GM18502 (cell line): Measurements from ENCODE around the gene MYH10.
"Not testable (repeated sequence)": the region's sequence is repeated elsewhere in the genome, so short reads cannot be mapped to it uniquely, and the experiment has no call there.

Experiments
- ATAC-seq: cut with Tn5 transposase; IDR thresholded peaks from one replicate; pipeline ENCODE4 v1.9.1; 2021; ENCODE audit warnings: mild to moderate bottlenecking; ENCODE audit not compliant: unreplicated experiment, poor library complexity

The MYH10 gene

GRCh38 chr17:8630227-8630801 is at the start of gene MYH10:
MYH10 (minus strand) TSS chr17:8630725; CDS start chr17:8623246, 7,479 bp downstream.
- no peak for ATAC-seq

- ATAC-seq, result no peak
Measured at GRCh38 chr17:8679126-8679525, 48.6 kb upstream of the MYH10 start.

DNA sequence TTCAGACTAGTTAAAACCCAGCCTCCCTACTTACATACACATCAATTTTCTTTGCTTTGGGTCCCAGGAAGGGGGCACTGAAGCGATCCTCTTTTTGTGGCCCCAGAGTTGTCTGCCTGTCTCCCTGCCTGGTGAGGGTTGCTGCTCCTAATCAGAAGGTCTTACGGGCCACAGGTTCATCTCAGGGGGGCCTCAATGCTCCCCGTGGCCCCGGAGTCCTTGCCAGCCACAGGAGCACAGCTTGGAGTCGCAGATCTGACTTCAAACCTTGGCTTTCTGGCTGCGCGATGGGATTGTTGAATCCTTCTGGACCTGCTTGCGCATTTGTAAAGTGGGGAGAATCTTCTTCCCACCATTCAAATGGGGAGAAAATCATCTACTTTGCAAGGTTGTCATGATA is 44.8 kb upstream of the MYH10 start:
- ATAC-seq, result no peak

- ATAC-seq, result no peak
Measured at GRCh38 chr17:8674344-8675305, 44.1 kb upstream of the MYH10 start.

GRCh38 chr17:8673612-8674011 is 43.1 kb upstream of the MYH10 start:
- ATAC-seq, result no peak

GRCh38 chr17:8672326-8672725 is 41.8 kb upstream of the MYH10 start:
- ATAC-seq, result no peak

GRCh38 chr17:8670421-8670820 is 39.9 kb upstream of the MYH10 start:
- no peak for ATAC-seq

DNA sequence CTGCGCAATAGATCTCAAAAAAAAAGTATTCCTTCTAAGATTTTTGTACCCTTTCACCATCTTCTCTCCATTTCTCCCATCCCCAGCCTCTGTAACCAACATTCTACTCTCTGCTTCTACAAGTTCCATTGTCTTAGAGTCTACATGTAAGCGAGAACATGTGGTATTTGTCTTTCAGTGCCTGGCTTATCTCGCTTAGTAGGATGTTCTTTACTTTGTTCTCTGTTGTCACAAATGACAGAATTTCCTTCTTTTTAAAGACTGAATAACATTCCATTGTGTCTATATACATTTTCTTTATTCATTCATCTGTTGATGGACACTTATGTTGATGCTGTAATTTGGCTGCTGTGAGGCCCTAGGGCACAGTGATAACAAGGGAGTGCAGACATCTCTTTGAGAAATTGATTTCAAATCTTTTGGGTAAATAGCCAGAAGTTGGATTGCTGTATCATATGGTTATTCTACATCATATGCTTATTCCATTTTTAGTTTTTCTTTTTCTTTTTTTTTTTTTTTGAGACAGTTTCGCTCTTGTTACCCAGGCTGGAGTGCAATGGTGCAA is 37.7 kb upstream of the MYH10 start:
- ATAC-seq, result no peak

GRCh38 chr17:8667421-8667820 is 36.9 kb upstream of the MYH10 start:
- ATAC-seq, result no peak

- no peak for ATAC-seq
Measured at GRCh38 chr17:8665684-8666083, 35.2 kb upstream of the MYH10 start.

DNA sequence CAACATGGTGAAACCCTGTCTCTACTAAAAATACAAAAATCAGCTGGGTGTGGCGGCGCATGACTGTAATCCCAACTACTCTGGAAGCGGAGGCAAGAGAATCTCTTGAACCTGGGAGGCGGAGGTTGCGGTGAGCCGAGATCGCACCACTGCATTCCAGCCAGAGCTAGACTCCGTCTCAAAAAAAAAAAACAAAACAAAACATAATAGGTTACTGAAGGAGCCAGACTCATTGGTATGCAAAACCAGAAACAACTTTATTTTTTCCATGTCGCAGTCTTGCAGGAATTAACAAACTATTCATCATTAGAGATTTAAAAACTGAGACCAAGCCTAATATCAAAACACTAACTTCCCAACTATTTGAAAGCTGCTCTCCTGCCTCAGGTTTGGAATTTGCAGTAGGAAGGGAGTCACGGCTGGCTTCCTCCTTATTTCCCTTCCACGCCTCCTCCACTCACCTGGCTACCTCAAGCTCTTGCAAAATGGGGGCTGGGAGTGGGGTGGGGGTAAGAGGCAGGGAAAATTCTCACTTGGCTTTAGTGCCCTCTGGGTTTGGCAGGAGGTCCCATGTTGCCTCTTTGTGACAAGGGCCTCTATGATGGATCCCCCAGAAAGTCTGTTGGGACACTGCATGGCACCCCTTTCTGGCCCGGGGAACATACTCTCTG is 34.1 kb upstream of the MYH10 start:
- no peak for ATAC-seq

DNA sequence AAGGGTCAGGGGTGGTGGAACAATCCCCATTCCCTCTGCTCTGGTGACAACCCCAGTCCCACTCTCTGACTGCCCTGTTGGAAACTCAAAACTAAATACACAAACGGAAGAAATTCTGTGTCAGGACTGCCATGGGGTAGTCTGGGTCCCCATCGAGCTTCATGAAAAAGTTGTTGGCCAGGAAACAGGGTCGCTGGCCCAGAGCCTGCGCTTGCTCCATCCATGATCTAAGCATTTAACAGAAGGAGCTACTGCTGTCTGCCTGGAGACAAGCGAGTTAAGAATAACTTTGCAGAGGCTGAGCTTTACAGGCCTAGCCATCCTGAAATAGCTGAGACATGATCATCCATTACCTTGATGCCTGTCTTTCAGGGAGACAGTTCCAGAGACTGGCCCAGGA is 32.4 kb upstream of the MYH10 start:
- ATAC-seq, result no peak

DNA sequence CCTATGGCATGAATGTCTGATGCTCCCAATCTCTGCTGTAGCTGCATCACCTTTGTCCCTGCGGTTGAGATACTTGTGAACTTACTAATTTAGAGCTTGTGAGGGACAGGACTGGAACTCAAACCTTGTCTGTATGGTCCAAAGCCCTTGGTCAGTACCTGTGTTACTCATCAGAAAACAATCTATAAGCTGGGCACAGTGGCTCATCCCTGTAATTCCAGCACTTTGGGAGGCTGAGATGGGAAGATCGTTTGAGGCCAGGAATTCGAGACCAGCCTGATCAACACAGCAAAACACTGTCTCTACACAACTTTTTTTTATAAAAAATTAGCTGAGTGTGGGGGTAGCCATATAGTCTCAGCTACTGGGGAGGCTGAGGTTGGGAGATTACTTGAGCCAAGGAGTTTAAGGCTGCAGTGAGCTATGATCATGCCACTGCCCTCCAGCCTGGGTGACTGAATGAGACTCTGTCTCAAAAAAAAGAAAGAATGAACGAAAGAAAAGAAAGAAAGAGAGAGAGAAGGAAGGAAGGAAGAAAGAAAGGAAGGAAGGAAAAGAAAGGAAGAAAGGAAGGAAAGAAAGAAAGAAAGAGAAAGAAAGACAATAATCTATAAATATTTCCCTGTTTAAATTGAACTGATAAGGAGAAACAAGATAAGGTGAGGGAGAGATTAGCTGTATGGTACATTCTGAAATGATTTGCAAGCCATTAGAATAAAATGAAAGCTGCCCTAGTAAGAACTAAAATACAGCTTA is 31.7 kb upstream of the MYH10 start:
- ATAC-seq, result no peak

GRCh38 chr17:8660709-8661108 is 30.2 kb upstream of the MYH10 start:
- not testable (repeated sequence) for ATAC-seq

GRCh38 chr17:8659758-8660410 is 29.4 kb upstream of the MYH10 start:
- ATAC-seq, result no peak

DNA sequence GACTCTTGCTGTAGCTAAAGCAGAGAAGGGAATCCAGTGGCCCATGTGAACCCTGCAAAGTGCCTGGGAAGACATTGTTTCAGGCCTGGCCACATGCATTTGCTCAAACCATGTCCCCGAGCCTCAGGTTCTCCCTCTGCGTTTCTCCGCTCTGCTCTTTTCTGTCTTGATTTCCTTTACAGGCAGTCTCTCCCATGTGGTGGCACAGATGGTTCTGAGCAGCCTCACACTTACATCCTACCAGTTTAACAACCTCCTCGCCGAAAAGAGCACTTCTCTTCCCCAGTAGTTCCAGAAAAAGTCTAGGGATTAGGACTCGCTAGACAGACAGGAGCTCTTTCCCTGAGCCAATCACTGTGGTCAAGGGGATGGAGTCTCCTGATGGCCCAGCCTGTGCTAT is 28.3 kb upstream of the MYH10 start:
- ATAC-seq, result no peak

- ATAC-seq, result no peak
Measured at GRCh38 chr17:8656693-8657092, 26.2 kb upstream of the MYH10 start.

DNA sequence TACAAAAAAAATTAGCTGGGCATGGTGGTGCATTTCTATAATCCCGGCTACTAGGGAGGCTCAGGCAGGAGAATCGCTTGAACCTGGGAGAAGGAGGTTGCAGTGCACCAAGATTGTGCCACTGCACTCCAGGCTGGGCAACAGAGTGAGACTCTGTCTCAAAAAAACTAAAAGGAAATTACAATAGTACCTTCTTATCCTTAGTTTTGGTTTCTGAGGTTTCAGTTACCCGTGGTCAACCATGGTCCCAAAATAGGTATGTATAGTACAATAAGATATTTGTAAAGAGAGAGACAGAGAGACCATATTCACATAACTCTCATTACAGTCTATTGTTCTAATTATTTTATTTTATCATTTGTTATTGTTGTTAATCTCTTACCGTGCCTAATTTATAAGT is 24.3 kb upstream of the MYH10 start:
- no peak for ATAC-seq

DNA sequence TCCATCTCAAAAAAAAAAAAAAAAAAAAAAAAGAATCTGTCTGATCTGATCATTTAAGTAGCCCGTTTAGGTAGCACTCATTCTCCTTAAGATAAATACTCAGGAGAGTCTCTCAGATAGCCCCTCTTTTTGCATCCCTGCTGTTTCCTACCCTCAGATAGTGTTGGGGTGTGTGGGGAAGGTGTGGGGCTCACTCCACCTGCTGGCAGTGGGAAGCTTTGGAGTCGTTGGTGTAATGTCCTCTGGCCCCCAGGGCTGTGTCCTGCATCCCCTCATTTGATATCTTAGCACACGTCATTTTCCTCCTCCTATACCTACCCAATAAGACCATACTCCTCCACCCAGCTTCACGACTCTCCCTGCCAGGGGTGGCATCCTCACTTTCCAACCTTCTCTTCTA is 20.5 kb upstream of the MYH10 start:
- no peak for ATAC-seq

GRCh38 chr17:8650119-8650499 is 19.6 kb upstream of the MYH10 start:
- ATAC-seq, result no peak
